NB4 (cell line): ENCODE results near the gene MAML2.

ENCODE experiments used
- CTCF ChIP-seq: IDR thresholded peaks from one replicate; pipeline ENCODE4 v1.5.1; 2012; ENCODE audit warnings: low read depth, low read length
- POLR2A ChIP-seq: IDR thresholded peaks from 2 replicates; pipeline ENCODE4 v1.6.1; 2011; ENCODE audit warnings: mild to moderate bottlenecking; ENCODE audit not compliant: insufficient read length; ENCODE audit errors: extremely low read depth

GRCh38 chr11:96132437-96132836 is 210.6 kb downstream of the MAML2 start:
- no peak for TF ChIP-seq CTCF
- TF ChIP-seq POLR2A = no peak
